ENCODE data around the gene GOSR1.
"Not testable (repeated sequence)": the region's sequence is repeated elsewhere in the genome, so short reads cannot be mapped to it uniquely, and the experiment has no call there.

GRCh38 chr17:30536846-30537245 is 59.6 kb downstream of the GOSR1 start:
- TF ChIP-seq POLR2A (IDR thresholded peaks at IDR 0.05; ENCODE audit: low read length); GATA1 (IDR thresholded peaks at IDR 0.05; ENCODE audit: low read depth, low read length): not testable (repeated sequence)
